T47D (cell line): ENCODE data around the gene HNRNPD.
"Not testable (repeated sequence)": the region's sequence is repeated elsewhere in the genome, so short reads cannot be mapped to it uniquely, and the experiment has no call there.

Source experiments
- DNase-seq, 2 experiments: peaks; one replicate each; pipeline versions ENCODE4 v3.0.0 to v3.0.0-alpha.2; 2011 to 2012; ENCODE audit warnings: low read depth in 1 of 2, low spot score in 1 of 2
- JUND ChIP-seq: IDR thresholded peaks from 2 replicates; pipeline ENCODE4 v1.6.1; 2012; ENCODE audit warnings: low read depth
- in situ Hi-C: cut with HindIII; loops from 2 replicates; pipeline ENCODE4 v1.10.0; 2016; ENCODE audit warnings: low sequenced_read_pairs, low pct_unique_long_range_greater_than_20kb

HNRNPD gene

GRCh38 chr4:82388405-82388804, 14.6 kb upstream of the HNRNPD start:
- in situ Hi-C loops: no loop called here
- DNase-seq: no peak
- TF ChIP-seq JUND: no peak

DNA sequence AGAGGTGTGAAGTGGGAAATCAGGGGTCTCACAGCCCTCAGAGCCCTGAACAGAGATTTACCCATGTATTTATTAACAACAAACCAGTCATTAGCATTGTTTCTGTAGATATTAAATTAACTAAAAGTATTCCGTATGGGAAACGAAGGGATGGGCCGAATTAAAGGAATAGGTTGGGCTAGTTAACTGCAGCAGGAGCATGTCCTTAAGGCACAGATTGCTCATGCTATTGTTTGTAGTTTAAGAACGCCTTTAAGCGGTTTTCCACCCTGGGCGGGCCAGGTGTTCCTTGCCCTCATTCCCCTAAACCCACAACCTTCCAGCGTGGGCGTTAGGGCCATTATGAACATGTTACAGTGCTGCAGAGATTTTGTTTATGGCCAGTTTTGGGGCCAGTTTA, 12.5 kb upstream of the HNRNPD start:
- in situ Hi-C loops, DNase-seq: not testable (repeated sequence)

- no peak for TF ChIP-seq JUND
- DNase-seq: no peak
- in situ Hi-C loops: no loop called here
These were observed 9.0 kb upstream of the HNRNPD start for GRCh38 chr4:82382751-82383150.

GRCh38 chr4:82381661-82382296, 8.0 kb upstream of the HNRNPD start:
- TF ChIP-seq JUND: no peak
- in situ Hi-C loops: no loop called here
- DNase-seq: no peak

GRCh38 chr4:82381235-82381634, 7.4 kb upstream of the HNRNPD start:
- no peak for DNase-seq
- no peak for TF ChIP-seq JUND
- in situ Hi-C loops: no loop called here

GRCh38 chr4:82380831-82381230, 7.0 kb upstream of the HNRNPD start:
- no peak for TF ChIP-seq JUND
- no peak for DNase-seq
- in situ Hi-C loops: no loop called here

GRCh38 chr4:82380344-82380743, 6.6 kb upstream of the HNRNPD start:
- peak; percentile 20 to 88 for DNase-seq
- in situ Hi-C loops: no loop called here

GRCh38 chr4:82376109-82376508, 2.3 kb upstream of the HNRNPD start:
- TF ChIP-seq JUND: no peak
- in situ Hi-C loops: no loop called here
- no peak for DNase-seq

More at GRCh38 chr4:82380344-82380743, 6.6 kb upstream of the HNRNPD start:
- no peak for TF ChIP-seq JUND

- in situ Hi-C loops: no loop called here
- peak in 1 of 2 experiments; percentile 1 for DNase-seq
- no peak for TF ChIP-seq JUND
These were observed 340 bp downstream of the HNRNPD start for GRCh38 chr4:82373486-82373815.

DNA sequence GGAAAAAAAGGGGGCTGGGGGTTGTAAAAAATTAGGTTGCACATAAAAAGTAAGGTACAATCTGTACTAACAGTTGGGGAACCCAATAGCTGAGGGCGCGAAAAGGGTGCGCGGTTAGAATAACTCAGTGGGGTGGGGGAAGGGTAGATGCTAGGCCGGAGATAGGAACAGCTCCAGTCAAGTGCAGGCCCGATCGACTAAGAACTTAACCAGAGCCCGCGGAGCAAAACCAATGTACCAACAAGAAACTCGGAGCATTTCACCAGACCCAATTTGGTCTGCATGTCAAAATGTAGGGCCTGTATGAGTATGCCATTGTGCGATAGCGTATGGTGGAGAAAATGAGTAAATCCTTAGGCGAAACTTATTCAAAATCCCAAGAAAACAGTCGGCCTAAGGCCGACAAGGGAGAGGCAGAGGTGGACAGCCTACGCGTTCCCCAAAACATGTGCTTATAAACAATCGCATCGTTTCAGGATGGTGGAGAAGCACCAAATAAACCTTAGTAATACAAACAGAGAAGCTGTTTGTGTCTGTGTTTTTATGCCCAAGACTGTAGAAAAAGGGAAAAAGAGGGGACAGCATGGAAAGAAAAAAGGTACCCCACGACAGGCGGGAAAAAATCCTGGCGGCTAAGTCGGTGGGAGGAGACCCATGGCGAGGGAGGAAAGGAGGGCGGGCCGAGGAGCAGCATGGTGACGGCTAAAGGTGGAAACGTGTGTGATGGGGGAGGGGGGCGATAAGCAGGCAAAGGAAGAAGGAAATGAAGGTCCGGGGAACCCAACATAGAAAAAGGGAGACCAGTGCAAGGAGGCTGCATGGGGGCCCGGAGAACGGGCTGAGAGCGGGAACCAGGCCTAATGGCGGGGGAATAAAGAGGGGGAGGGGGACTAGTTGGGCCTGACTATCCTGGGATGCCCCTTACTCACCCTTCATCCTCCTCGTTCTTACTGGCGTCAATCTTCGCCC, 990 bp downstream of the HNRNPD start:
- TF ChIP-seq JUND: no peak
- peak; percentile 42 to 81 for DNase-seq
- in situ Hi-C loops: no loop called here

DNA sequence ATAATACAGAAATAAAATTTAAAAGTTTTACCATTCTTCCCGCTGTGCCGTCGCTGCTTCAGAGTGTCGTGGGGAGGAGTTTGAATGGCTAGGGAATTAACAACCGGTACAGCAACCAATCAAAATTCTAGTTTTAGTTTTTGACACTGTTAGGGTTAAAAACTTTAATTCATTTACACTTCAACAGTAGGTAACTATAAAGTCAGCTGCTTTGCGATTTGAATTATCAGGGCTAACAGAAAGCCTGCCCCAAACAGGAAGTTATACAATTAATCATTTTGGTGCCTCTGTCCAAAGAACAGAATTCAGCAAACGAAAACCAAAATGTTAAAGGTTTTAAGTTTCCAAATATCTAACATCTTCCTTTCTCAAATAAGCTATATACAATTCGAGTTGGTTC, 2.3 kb downstream of the HNRNPD start:
- peak in 1 of 2 experiments; percentile 15 for DNase-seq
- in situ Hi-C loops: no loop called here

DNA sequence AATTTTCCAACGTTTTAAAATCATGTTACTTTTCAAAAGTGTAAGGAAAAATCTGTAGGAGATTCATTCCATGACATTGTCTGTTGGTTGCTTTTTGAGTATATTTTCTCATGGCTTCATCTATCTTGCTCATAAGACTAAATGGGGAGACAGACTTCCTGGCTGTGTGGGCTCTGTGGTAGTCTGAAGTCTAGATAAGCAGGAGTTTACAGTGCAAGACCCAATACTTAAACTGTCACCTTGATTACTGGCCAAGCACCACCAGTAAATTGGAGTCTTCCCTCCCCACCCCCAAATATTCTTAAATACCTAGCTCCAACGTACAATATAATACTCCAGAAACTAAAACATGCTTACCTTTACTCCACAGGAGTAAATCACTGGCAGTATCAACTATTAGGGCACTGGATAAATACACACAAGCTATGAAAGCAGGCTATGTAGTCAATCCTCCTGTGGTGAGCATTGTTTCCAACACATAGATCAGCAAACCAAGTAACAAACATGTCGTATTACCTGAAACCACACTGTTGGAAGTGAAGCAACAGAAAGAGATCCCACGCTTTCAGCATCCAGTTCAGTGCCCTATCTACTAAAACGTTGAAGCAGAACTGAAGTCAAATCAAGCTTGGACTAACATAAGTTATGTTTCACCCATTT, 6.2 kb downstream of the HNRNPD start:
- DNase-seq: no peak
- in situ Hi-C loops: no loop called here
- no peak for TF ChIP-seq JUND

More for the DNA sequence above, 2.3 kb downstream of the HNRNPD start:
- TF ChIP-seq JUND: no peak

DNA sequence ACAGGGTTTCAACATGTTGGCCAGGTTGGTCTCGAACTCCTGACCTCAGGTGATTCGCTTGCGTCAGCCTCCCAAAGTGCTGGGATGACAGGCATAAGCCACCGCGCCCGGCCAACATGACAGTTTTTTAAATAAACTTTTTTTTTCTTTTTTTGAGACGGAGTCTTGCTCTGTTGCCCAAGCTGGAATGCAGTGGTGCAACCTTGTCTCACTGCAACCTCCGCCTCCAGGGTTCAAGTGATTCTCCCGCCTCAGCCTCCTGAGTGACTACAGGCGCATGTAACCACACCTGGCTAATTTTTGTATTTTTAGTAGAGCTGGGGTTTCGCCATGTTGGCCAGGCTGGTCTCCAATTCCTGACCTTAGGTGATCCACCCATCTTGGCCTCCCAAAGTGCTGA, 7.4 kb downstream of the HNRNPD start:
- DNase-seq: not testable (repeated sequence)

More for the DNA sequence above, 7.4 kb downstream of the HNRNPD start:
- in situ Hi-C loops: not testable (repeated sequence)
